NCI-H460 (cell line): ENCODE measurements around the gene DPYSL5. TPM values are rescaled to one million over a fixed set of nuclear protein-coding genes. Genes with fewer than 3 reads are reported as not detected.

Experiments used
- DNase-seq: peaks from one replicate; pipeline ENCODE4 v3.0.0-alpha.2; 2016; ENCODE audit warnings: low read depth; ENCODE audit errors: extremely low read depth
- total RNA-seq: library from RNA; depleted of rRNA; stranded (reverse); fragments of >200 nt; shearing (Covaris generic); gene quantifications from 2 replicates; pipeline ENCODE4 v1.2.3, GENCODE V29; 2014

The DPYSL5 gene
- total RNA-seq, 1 experiment from 2014 or later: 0.02 TPM

- no peak for DNase-seq
These were observed 2.9 kb upstream of the DPYSL5 start for GRCh38 chr2:26845021-26845420.

DNA sequence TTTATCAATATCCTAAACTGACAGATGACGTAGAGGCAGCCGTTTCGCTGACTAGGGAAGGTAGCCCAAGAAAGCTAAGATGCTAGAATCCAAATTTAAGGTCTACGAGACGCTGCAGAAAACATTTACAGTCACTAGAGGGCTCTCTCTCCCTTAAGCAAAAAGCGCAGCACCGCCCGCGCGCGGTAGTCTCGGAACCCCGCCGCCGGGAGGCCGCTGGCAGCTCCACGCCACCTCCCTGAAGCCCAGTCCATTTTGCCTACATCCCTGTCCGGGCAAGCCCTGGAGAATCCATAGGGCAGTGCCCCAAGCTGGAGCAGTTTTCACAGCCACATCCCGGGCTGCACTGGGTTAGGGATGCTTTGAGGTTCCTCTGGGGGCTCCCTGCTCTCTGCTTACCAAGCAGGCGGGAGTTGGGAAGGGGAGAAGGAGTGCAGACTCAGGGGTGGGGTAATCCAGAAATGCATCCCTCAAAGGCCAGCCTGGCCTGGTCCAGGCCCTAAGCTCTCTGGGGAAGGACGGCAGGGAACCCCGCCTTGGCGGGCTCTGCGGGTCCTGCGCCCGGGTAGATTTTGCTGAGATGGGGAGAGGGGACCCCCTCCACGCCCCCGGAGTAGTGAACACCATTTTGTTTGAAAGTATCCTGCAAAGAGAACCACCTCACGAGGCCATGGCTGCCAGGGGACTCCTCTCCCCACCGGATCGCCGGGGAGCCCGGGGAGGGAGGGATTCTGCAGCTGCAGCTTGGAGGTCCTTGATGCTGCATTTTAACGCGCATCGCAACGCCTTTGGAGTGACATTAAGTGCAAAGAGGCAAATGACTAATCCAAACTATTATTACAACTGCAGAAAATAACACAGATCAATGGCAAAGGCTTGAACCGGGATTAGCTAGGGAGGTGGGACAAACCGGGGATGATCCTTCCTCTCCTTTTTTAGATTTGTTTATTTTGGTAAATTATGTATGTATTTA is 1.3 kb upstream of the DPYSL5 start:
- DNase-seq: peak; percentile 67

DNA sequence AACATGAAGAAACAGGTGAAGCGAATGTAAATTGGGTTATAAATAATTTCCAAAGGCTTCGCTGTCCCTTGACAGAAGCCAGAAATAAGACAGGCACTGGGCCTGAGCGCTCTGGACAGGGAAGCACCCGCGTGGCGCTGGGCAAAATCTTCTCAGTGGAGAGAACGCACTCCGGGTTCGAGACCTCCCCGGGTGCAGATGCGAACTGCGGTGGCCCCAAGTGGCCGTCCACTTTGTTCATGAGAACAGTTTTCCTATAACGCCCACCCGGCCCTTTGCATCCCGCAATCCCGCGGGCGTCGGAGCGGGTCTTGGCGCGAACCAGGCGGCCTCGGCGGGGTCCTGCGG is 651 bp upstream of the DPYSL5 start:
- no peak for DNase-seq

GRCh38 chr2:26848336-26849055 is 564 bp downstream of the DPYSL5 start:
- DNase-seq: no peak

- no peak for DNase-seq
These were observed 1.4 kb downstream of the DPYSL5 start for GRCh38 chr2:26849056-26849999.

GRCh38 chr2:26850000-26850431 is 2.1 kb downstream of the DPYSL5 start:
- DNase-seq: no peak

GRCh38 chr2:26850505-26850904 is 2.6 kb downstream of the DPYSL5 start:
- DNase-seq: no peak

DNA sequence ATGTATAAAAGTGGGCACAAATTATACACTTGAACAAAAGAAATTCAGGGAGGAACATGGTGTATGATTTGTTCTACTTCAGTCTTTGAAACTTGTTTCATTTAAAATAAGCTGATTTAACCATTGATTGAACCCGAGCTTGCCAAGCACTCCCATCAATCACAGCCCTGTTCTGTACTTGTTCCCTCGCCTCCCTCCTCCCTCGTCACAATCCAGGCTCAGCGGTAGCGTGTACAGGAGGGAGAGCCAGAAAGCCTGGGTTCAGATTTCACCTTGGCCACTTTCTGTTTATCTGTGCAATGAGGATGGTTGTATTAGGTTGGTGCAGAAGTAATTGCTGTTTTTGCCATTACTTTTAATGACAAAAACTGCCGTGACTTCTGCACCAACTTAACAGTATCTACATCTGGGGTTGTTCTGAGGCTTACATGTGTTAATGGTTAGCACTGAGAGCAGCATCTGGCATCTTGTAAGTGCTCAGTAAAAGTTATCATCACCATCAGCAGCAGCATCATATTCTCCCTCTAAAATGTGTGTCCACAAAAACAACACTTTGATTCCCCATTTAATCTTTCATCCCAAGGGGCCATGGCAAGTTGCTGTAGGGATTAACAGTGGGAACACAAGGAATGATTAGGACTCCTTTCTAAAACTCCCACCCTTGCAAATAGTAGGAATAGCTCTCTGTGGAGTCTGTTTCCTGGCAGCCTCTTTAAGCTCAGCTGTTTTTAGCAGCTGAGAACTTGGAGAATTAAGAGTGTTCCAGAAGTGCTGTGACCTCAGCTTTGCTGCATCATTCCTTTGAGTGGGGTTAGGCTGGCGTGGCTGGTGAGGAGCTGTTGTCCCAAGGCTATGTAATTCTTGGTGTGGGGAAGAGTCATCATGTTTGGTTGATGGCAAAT is 4.7 kb downstream of the DPYSL5 start:
- no peak for DNase-seq

GRCh38 chr2:26853751-26854150 is 5.8 kb downstream of the DPYSL5 start:
- DNase-seq: no peak

DNA sequence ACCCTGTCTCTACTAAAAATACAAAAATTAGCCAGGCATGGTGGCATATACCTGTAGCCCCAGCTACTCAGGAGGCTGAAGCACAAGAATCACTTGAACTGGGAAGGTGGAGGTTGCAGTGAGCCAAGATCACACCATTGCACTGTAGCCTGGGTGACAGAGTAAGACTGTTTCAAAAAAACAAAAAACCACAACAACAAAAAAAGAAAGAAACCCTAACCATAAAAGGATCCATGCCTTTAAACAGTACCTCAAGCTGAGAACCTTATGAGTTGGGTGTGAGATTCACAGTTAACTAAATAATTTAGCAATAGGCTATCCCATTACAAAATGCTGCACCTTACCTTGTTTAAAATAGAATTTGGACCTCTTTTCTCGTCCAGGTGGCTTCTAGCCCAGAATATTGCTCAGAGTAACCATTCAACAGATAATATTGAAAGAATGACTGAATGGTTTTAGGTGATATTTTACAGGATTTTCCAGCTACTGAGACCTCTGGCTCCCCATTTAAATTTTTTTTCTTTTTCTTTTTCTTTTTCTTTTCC is 6.4 kb downstream of the DPYSL5 start:
- no peak for DNase-seq

- DNase-seq: no peak
These were observed 7.5 kb downstream of the DPYSL5 start for GRCh38 chr2:26855466-26855865.

DNA sequence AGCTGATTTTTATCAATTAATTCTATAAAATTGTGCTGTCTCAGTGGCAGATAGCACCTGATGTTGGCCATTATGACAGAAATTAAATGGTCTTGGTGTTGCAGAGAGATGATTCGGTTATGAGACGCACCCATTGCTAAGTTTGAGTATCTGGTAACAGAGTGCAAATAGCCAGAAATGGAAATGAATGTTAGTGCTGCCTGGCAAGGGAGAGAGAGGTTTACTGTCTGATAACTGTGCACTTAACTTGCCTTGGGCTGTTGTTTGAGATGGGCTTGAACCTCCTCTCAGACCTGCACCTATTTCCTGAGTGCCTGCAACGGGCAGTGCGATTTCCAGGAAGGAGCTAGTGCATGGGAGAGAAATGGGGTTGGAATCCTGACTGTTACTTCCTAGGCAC is 11.7 kb downstream of the DPYSL5 start:
- DNase-seq: no peak

GRCh38 chr2:26860211-26860850 is 12.4 kb downstream of the DPYSL5 start:
- no peak for DNase-seq

GRCh38 chr2:26861610-26862224 is 13.8 kb downstream of the DPYSL5 start:
- no peak for DNase-seq

GRCh38 chr2:26864226-26864625 is 16.3 kb downstream of the DPYSL5 start:
- DNase-seq: no peak

DNA sequence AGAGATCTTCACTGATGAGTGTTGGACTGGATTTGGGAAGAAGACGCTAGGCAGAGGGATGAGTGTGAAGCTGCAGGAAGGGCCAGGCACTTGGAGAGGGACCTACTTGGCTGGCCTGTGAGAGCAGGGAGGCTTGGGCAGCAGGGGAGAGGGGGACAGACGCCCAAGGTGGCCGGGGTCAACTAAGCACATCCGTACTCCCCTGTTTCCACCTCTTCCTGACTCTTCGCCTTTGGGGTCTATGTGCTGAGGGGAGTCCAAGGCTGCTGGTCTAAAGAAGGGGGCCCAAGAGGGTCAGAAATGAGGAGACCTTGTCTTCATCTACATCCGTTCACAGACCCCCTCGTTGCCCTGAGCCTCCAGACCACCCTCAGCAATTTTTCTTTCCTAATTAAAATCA is 16.7 kb downstream of the DPYSL5 start:
- no peak for DNase-seq

DNA sequence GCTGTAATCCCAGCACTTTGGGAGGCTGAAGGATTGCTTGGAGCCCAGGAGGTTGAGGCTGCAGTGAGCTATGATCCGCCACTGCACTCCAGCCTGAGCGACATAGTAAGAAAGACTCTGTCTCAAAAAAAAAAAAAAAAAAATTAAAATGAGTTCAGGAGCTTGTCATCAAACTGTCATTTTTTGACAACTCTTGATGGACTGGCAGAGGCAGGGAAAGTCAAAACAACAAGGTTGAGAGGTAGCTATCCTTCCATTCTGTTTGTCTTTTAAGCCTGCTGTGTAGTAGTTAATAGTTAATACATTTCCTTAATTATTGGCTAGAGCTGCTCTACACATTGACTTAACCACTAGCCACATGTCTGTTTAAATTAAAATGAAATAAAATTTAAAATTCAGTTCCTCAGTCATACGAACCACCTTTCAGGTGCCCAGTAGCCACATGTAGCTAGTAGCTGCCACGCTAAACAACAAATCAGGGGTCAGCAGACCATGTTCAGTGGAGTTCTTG is 22.7 kb downstream of the DPYSL5 start:
- no peak for DNase-seq

GRCh38 chr2:26873286-26873983 is 25.5 kb downstream of the DPYSL5 start:
- no peak for DNase-seq
